ENCODE data around the gene GNG4.
"Not testable (repeated sequence)": the region's sequence is repeated elsewhere in the genome, so short reads cannot be mapped to it uniquely, and the experiment has no call there.

The GNG4 gene

GRCh38 chr1:235614442-235614954 is 35.1 kb downstream of the GNG4 start:
- no peak for TF ChIP-seq POLR2AphosphoS5 (IDR thresholded peaks at IDR 0.05; ENCODE audit: low read depth, low read length)
- no peak for TF ChIP-seq TAF1 (IDR thresholded peaks at IDR 0.05; ENCODE audit: low read depth, low read length)
- TF ChIP-seq POU2F2 (IDR thresholded peaks at IDR 0.05; ENCODE audit: low read depth, low read length), result no peak
- TF ChIP-seq SPI1 (IDR thresholded peaks at IDR 0.05; ENCODE audit: low read depth, low read length), result no peak
- no peak for TF ChIP-seq PAX5 (IDR thresholded peaks at IDR 0.05; ENCODE audit: insufficient read depth, low read length, severe bottlenecking)
- no peak for TF ChIP-seq POLR2A (IDR thresholded peaks at IDR 0.05; ENCODE audit: low read depth, low read length)
- DNase-seq (ENCODE audit: insufficient read length, low spot score) (no peak), FAIRE-seq (no peak)

GRCh38 chr1:235613602-235614001 is 36.0 kb downstream of the GNG4 start:
- DNase-seq (ENCODE audit: insufficient read length, low spot score), result no peak
- no peak for TF ChIP-seq POLR2AphosphoS5 (IDR thresholded peaks at IDR 0.05; ENCODE audit: low read depth, low read length)
- TF ChIP-seq POLR2A (IDR thresholded peaks at IDR 0.05; ENCODE audit: low read depth, low read length), result no peak
- TF ChIP-seq TAF1 (IDR thresholded peaks at IDR 0.05; ENCODE audit: low read depth, low read length), result no peak
- no peak for TF ChIP-seq SPI1 (IDR thresholded peaks at IDR 0.05; ENCODE audit: low read depth, low read length)
- no peak for TF ChIP-seq PAX5 (IDR thresholded peaks at IDR 0.05; ENCODE audit: insufficient read depth, low read length, severe bottlenecking)
- FAIRE-seq, result no peak

GRCh38 chr1:235612761-235613160 is 36.8 kb downstream of the GNG4 start:
- no peak for DNase-seq (ENCODE audit: insufficient read length, low spot score)
- FAIRE-seq, result no peak
- TF ChIP-seq POU2F2 (IDR thresholded peaks at IDR 0.05; ENCODE audit: low read depth, low read length) (no peak), SPI1 (IDR thresholded peaks at IDR 0.05; ENCODE audit: low read depth, low read length) (no peak), POLR2AphosphoS5 (IDR thresholded peaks at IDR 0.05; ENCODE audit: low read depth, low read length) (no peak)

- FAIRE-seq (no peak), DNase-seq (ENCODE audit: insufficient read length, low spot score) (no peak)
- TF ChIP-seq POLR2AphosphoS5 (IDR thresholded peaks at IDR 0.05; ENCODE audit: low read depth, low read length) (no peak), SPI1 (IDR thresholded peaks at IDR 0.05; ENCODE audit: low read depth, low read length) (no peak), PAX5 (IDR thresholded peaks at IDR 0.05; ENCODE audit: insufficient read depth, low read length, severe bottlenecking) (no peak), POLR2A (IDR thresholded peaks at IDR 0.05; ENCODE audit: low read depth, low read length) (no peak), POU2F2 (IDR thresholded peaks at IDR 0.05; ENCODE audit: low read depth, low read length) (no peak), TAF1 (IDR thresholded peaks at IDR 0.05; ENCODE audit: low read depth, low read length) (no peak)
These were observed 39.4 kb downstream of the GNG4 start for GRCh38 chr1:235610157-235610556.

- TF ChIP-seq POU2F2 (IDR thresholded peaks at IDR 0.05; ENCODE audit: low read depth, low read length) (no peak), SPI1 (IDR thresholded peaks at IDR 0.05; ENCODE audit: low read depth, low read length) (no peak), POLR2AphosphoS5 (IDR thresholded peaks at IDR 0.05; ENCODE audit: low read depth, low read length) (no peak), POLR2A (IDR thresholded peaks at IDR 0.05; ENCODE audit: low read depth, low read length) (no peak), PAX5 (IDR thresholded peaks at IDR 0.05; ENCODE audit: insufficient read depth, low read length, severe bottlenecking) (no peak), TAF1 (IDR thresholded peaks at IDR 0.05; ENCODE audit: low read depth, low read length) (no peak)
- DNase-seq (ENCODE audit: insufficient read length, low spot score) (no peak), FAIRE-seq (no peak)
These were observed 41.3 kb downstream of the GNG4 start for GRCh38 chr1:235608278-235608677.

GRCh38 chr1:235607284-235607683 is 42.3 kb downstream of the GNG4 start:
- FAIRE-seq (no peak), DNase-seq (ENCODE audit: insufficient read length, low spot score) (no peak)
- TF ChIP-seq POLR2A (IDR thresholded peaks at IDR 0.05; ENCODE audit: low read depth, low read length) (no peak), TAF1 (IDR thresholded peaks at IDR 0.05; ENCODE audit: low read depth, low read length) (no peak), POU2F2 (IDR thresholded peaks at IDR 0.05; ENCODE audit: low read depth, low read length) (no peak), PAX5 (IDR thresholded peaks at IDR 0.05; ENCODE audit: insufficient read depth, low read length, severe bottlenecking) (no peak), SPI1 (IDR thresholded peaks at IDR 0.05; ENCODE audit: low read depth, low read length) (no peak), POLR2AphosphoS5 (IDR thresholded peaks at IDR 0.05; ENCODE audit: low read depth, low read length) (no peak)

GRCh38 chr1:235601104-235601503 is 48.5 kb downstream of the GNG4 start:
- TF ChIP-seq PAX5 (IDR thresholded peaks at IDR 0.05; ENCODE audit: insufficient read depth, low read length, severe bottlenecking) (no peak), POLR2AphosphoS5 (IDR thresholded peaks at IDR 0.05; ENCODE audit: low read depth, low read length) (no peak), POU2F2 (IDR thresholded peaks at IDR 0.05; ENCODE audit: low read depth, low read length) (no peak), SPI1 (IDR thresholded peaks at IDR 0.05; ENCODE audit: low read depth, low read length) (no peak), TAF1 (IDR thresholded peaks at IDR 0.05; ENCODE audit: low read depth, low read length) (no peak), POLR2A (IDR thresholded peaks at IDR 0.05; ENCODE audit: low read depth, low read length) (no peak)
- DNase-seq (ENCODE audit: insufficient read length, low spot score) (no peak), FAIRE-seq (no peak)

- FAIRE-seq, result no peak
- no peak for DNase-seq (ENCODE audit: insufficient read length, low spot score)
- no peak for TF ChIP-seq POLR2AphosphoS5 (IDR thresholded peaks at IDR 0.05; ENCODE audit: low read depth, low read length)
- TF ChIP-seq POLR2A (IDR thresholded peaks at IDR 0.05; ENCODE audit: low read depth, low read length), result no peak
- no peak for TF ChIP-seq POU2F2 (IDR thresholded peaks at IDR 0.05; ENCODE audit: low read depth, low read length)
- no peak for TF ChIP-seq SPI1 (IDR thresholded peaks at IDR 0.05; ENCODE audit: low read depth, low read length)
These were observed 50.0 kb downstream of the GNG4 start for GRCh38 chr1:235599536-235599935.

GRCh38 chr1:235597867-235598553 is 51.6 kb downstream of the GNG4 start:
- DNase-seq (ENCODE audit: insufficient read length, low spot score), result no peak
- TF ChIP-seq TAF1 (IDR thresholded peaks at IDR 0.05; ENCODE audit: low read depth, low read length), result no peak
- no peak for TF ChIP-seq POU2F2 (IDR thresholded peaks at IDR 0.05; ENCODE audit: low read depth, low read length)
- TF ChIP-seq POLR2A (IDR thresholded peaks at IDR 0.05; ENCODE audit: low read depth, low read length), result no peak
- no peak for TF ChIP-seq PAX5 (IDR thresholded peaks at IDR 0.05; ENCODE audit: insufficient read depth, low read length, severe bottlenecking)
- no peak for TF ChIP-seq SPI1 (IDR thresholded peaks at IDR 0.05; ENCODE audit: low read depth, low read length)
- TF ChIP-seq POLR2AphosphoS5 (IDR thresholded peaks at IDR 0.05; ENCODE audit: low read depth, low read length), result no peak
- FAIRE-seq, result no peak

GRCh38 chr1:235595079-235595478 is 54.5 kb downstream of the GNG4 start:
- TF ChIP-seq POU2F2 (IDR thresholded peaks at IDR 0.05; ENCODE audit: low read depth, low read length) (no peak), TAF1 (IDR thresholded peaks at IDR 0.05; ENCODE audit: low read depth, low read length) (no peak), POLR2A (IDR thresholded peaks at IDR 0.05; ENCODE audit: low read depth, low read length) (no peak), POLR2AphosphoS5 (IDR thresholded peaks at IDR 0.05; ENCODE audit: low read depth, low read length) (no peak), PAX5 (IDR thresholded peaks at IDR 0.05; ENCODE audit: insufficient read depth, low read length, severe bottlenecking) (no peak), SPI1 (IDR thresholded peaks at IDR 0.05; ENCODE audit: low read depth, low read length) (no peak)
- no peak for DNase-seq (ENCODE audit: insufficient read length, low spot score)
- no peak for FAIRE-seq

GRCh38 chr1:235594281-235594895 is 55.2 kb downstream of the GNG4 start:
- FAIRE-seq; DNase-seq (ENCODE audit: insufficient read length, low spot score): not testable (repeated sequence)
